KOPT-K1 (cell line): ENCODE measurements around the gene PXDN.
"Not testable (repeated sequence)": the region's sequence is repeated elsewhere in the genome, so short reads cannot be mapped to it uniquely, and the experiment has no call there.

Experiments used
- H3K27ac ChIP-seq: fragments of 200-600 bp; sonication (generic); 2 replicates; pipeline ENCODE4 v1.5.1; 2016; ENCODE audit warnings: antibody characterized with exemption, mild to moderate bottlenecking, low read depth, low read length; ENCODE audit not compliant: poor library complexity, severe bottlenecking
- H3K36me3 ChIP-seq: fragments of 200-600 bp; sonication (generic); 2 replicates; pipeline ENCODE4 v1.5.1; 2017; ENCODE audit warnings: antibody characterized with exemption, mild to moderate bottlenecking, low read length, moderate library complexity; ENCODE audit not compliant: insufficient read depth
- H3K9me3 ChIP-seq: fragments of 200-600 bp; sonication (generic); 2 replicates; pipeline ENCODE4 v1.5.1; 2017; ENCODE audit warnings: antibody characterized with exemption, low read length, mild to moderate bottlenecking; ENCODE audit not compliant: insufficient read depth, poor library complexity, severe bottlenecking

The PXDN gene

GRCh38 chr2:1782514-1782913 lies 38.2 kb upstream of the PXDN start:
- Histone ChIP-seq H3K36me3 (no peaks in the 10 kb centered on the region), H3K27ac (peak overlapping the region; percentile 98), H3K9me3 (no peaks in the 10 kb centered on the region)

GRCh38 chr2:1781291-1782080 lies 37.2 kb upstream of the PXDN start:
- Histone ChIP-seq H3K9me3 (no peaks in the 10 kb centered on the region), H3K36me3 (no peaks in the 10 kb centered on the region), H3K27ac (peak overlapping the region; percentile 98)

- Histone ChIP-seq H3K36me3 (peaks cover 2% of the 10 kb centered on the region), H3K27ac (peak overlapping the region; percentile 98), H3K9me3 (no peaks in the 10 kb centered on the region)
These were observed 36.4 kb upstream of the PXDN start for GRCh38 chr2:1780693-1781092.

GRCh38 chr2:1780054-1780453 lies 35.7 kb upstream of the PXDN start:
- H3K36me3 ChIP-seq, H3K9me3 ChIP-seq: not testable (repeated sequence)
- H3K27ac ChIP-seq = peak overlapping the region; percentile 98

GRCh38 chr2:1778566-1778965 lies 34.3 kb upstream of the PXDN start:
- H3K27ac ChIP-seq = peak overlapping the region; percentile 98
- no peaks in the 10 kb centered on the region for H3K9me3 ChIP-seq
- peaks cover 23% of the 10 kb centered on the region for H3K36me3 ChIP-seq

DNA sequence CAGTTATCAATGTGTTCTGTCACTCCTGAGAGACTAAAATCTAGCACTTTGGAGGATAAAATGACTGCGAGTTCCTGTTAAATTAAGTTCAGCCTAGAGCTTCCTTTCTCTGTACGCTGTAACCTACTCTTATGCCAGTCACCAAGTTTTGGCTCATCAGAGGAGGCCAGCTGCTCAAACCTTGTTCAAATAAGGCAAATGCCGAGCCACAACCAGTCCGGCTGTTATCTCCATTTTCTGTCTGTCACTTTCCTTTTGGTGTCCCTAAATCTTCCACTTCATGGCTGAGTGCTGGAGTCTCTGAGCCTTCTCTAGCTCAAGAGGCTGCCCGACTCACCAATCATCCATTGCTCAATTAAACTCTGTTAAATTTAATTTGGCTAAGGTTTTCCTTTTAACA lies 33.5 kb upstream of the PXDN start:
- peaks cover 31% of the 10 kb centered on the region for H3K36me3 ChIP-seq
- H3K27ac ChIP-seq = peak overlapping the region; percentile 98
- no peaks in the 10 kb centered on the region for H3K9me3 ChIP-seq

GRCh38 chr2:1777156-1777555 lies 32.8 kb upstream of the PXDN start:
- Histone ChIP-seq H3K27ac (peak overlapping the region; percentile 98), H3K9me3 (no peaks in the 10 kb centered on the region), H3K36me3 (peaks cover 38% of the 10 kb centered on the region)

GRCh38 chr2:1775511-1776035 lies 31.3 kb upstream of the PXDN start:
- Histone ChIP-seq H3K9me3 (no peaks in the 10 kb centered on the region), H3K27ac (peak overlapping the region; percentile 24), H3K36me3 (peaks cover 53% of the 10 kb centered on the region)

- Histone ChIP-seq H3K36me3 (peaks cover 60% of the 10 kb centered on the region), H3K27ac (no peak overlapping the region), H3K9me3 (no peaks in the 10 kb centered on the region)
These were observed 30.6 kb upstream of the PXDN start for GRCh38 chr2:1774929-1775328.

DNA sequence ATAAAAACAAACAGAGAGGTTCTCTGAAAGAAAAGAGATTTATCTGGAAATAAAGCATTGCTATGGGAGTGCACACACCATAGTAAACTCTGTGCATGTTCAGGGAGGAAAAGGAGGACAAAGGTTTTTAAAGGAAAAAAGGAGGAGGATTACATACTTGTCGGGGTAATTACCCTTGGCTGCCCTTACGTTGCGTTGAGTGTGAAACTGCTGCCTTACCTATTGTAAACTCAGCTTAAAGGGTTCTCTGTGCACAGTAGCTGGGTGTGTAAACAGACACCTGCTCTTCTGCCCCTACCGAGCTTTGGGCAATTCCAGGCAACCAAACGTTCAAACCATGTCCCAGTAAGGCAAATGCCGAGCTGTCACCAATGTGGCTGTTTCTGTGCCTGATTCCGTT lies 29.6 kb upstream of the PXDN start:
- Histone ChIP-seq H3K9me3 (no peaks in the 10 kb centered on the region), H3K27ac (no peak overlapping the region), H3K36me3 (peaks cover 67% of the 10 kb centered on the region)

- peak overlapping the region; percentile 30 for H3K27ac ChIP-seq
- no peaks in the 10 kb centered on the region for H3K9me3 ChIP-seq
- H3K36me3 ChIP-seq = peaks cover 67% of the 10 kb centered on the region
These were observed 28.4 kb upstream of the PXDN start for GRCh38 chr2:1772471-1773267.

DNA sequence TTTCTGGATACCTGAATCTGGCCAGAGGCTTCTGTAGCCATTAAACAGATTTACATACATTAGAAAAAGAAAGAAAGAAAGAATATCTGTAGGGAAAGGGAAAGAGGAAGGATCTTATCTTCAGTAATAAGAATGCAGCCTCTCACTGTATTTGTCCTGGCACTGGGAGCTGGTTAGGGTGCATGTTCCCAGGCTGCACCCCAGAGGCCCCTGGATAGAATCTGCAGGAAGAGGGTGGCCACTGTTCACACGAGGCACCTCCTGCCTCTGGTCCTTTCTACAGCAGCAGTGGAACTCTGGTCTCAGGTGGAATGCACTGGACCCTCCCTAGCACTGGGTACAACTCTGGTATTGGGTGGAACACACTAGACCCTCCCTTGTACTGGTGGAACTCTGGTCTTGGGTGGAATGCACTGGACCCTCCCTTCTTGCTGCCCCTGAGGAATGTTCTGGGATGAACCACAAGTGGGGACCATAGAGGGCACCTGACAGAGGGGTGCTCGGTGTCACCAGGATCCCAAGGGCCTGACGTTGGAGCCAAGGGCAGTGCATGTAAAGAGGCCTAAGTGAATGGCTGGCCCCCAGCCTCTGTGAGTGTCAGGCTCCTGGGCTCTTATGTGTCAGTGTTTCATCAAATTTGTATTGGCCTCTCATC lies 27.4 kb upstream of the PXDN start:
- H3K9me3 ChIP-seq = no peaks in the 10 kb centered on the region
- H3K27ac ChIP-seq = peak overlapping the region; percentile 30
- H3K36me3 ChIP-seq = peaks cover 67% of the 10 kb centered on the region

DNA sequence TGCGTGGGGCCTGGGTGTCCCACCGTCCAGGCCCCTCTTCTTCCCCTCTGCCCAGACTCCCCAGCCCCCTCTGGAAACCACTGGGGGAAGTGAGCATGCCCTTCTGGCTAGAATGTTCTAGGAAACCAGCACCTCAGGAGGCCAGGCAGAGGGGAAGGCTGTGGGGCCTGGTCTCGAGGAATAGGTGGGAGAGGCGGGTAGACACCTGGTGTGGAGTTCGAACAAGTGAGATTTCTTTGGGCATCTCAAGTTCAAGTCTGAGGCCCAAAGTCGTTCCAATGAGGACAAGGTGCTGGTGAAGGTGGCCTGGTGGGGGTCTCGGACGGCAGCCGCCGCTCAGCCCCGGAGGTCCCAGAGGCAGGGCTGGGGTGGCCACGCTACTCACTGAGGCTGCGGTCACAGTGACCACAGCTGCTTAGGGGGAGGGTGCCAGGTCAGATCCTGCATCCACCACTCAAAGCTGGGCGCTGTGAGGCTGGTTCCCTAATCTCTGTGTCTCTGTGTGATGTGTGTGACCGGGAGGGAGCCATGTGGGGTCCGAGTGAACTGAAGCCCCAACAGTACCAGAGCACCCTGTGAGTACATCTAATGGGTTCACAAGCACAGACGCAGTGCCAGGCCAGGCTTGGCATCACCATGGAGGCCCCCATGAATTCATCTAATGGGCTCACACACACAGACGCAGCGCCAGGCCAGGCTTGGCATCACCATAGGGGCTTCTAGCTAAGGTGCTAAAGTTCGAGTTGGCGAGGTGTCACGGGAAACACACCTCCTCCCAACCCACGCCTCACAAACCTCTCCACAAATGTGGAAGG lies 26.5 kb upstream of the PXDN start:
- Histone ChIP-seq H3K9me3 (no peaks in the 10 kb centered on the region), H3K27ac (peak overlapping the region; percentile 30), H3K36me3 (peaks cover 66% of the 10 kb centered on the region)

DNA sequence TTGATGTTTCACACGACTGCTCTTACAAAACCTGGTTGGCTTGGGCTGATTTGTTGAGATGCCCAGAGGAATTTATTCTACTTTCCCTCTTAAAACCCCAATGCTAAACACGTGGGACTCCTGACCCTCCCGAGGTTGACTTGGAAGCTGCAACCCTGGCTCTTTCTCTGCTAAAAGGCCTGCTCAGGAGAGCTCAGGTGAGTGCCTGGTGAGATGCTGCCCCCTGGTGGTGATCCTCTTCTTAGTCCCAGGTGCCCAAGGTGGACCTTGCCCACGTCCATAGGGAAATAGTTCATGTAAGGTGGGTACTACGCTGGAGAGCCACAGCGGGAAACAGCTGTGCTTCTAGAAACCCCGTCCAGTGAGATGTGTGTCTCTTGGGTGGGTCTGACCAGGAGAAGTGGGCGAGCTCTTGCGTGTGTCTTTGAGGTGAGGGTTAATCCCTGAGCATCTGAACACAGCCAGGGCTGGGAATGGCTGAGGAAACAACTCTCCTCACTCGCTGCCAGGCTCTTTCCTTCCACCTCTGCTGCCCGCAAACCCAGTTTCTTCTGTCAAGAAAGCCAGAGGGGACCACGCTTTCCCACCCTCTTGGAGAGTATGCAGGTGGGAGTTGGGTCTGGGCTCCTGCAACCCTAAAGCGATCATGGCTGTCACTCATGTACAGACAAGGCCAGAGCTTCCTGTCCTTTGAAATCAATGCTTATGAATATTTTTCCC lies 25.5 kb upstream of the PXDN start:
- H3K9me3 ChIP-seq = no peaks in the 10 kb centered on the region
- H3K36me3 ChIP-seq = peaks cover 57% of the 10 kb centered on the region
- H3K27ac ChIP-seq = no peak overlapping the region
